ENCODE results near the gene EVL.

DNA sequence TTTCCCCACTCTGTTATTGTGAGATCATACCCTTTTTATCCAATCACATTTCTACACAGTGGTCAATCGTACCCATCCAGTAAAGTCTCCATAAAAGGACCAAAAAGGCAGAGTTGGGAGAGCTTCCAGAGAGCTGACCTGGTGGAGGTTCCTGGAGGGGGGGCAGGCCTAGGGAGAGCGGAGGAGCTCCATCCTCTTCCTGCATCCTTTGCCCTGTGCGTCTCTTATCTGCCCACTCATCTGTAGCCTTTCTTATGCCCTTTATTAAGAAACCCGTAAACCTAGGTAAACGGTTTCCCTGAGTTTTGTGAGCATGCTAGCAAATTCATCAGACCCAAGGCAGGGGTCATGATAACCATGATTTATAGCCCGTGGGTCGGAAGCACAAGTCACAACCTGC, 26.2 kb downstream of the EVL start:
- no peak for TF ChIP-seq HDGF (IDR thresholded peaks at IDR 0.05; ENCODE audit: borderline replicate concordance)
- no peak for TF ChIP-seq LEF1 (IDR thresholded peaks at IDR 0.05; ENCODE audit: borderline replicate concordance)
- no peak for TF ChIP-seq BHLHE40 (IDR thresholded peaks at IDR 0.05; ENCODE audit: borderline replicate concordance)
- no peak for TF ChIP-seq FOXA1 (IDR thresholded peaks at IDR 0.05)
- no peak for TF ChIP-seq FOXK2 (IDR thresholded peaks at IDR 0.05)
